H1 (cell line): ENCODE results near the gene TRMT10B. TPM values are rescaled to one million over a fixed set of nuclear protein-coding genes. Genes with fewer than 3 reads are reported as not detected.

Experiments used
- ATF2 ChIP-seq: IDR thresholded peaks from 2 replicates; pipeline ENCODE4 v1.6.1; 2012; ENCODE audit warnings: low read length, inconsistent platforms
- BACH1 ChIP-seq: IDR thresholded peaks from 2 replicates; pipeline ENCODE4 v1.6.1; 2012; ENCODE audit warnings: low read length, improper control_type of control experiment
- CHD7 ChIP-seq: fragments of 300-600 bp; sonication (generic); IDR thresholded peaks from 2 replicates; pipeline ENCODE4 v1.7.1; 2012; ENCODE audit warnings: low read length, moderate library complexity, mild to moderate bottlenecking, inconsistent platforms; ENCODE audit not compliant: insufficient replicate concordance
- CTBP2 ChIP-seq: IDR thresholded peaks from 2 replicates; pipeline ENCODE4 v1.7.0; 2011; ENCODE audit warnings: borderline replicate concordance, mild to moderate bottlenecking, moderate library complexity, mixed read lengths, low read length; ENCODE audit not compliant: insufficient read depth, insufficient read length
- GTF2F1 ChIP-seq: IDR thresholded peaks from 2 replicates; pipeline ENCODE4 v1.6.1; 2012; ENCODE audit warnings: low read depth, low read length, improper control_type of control experiment, borderline replicate concordance
- RFX5 ChIP-seq: IDR thresholded peaks from 2 replicates; pipeline ENCODE4 v1.6.1; 2011; ENCODE audit warnings: low read depth, low read length, improper control_type of control experiment, borderline replicate concordance
- RNF2 ChIP-seq: fragments of 200-900, 300-1000 bp; sonication (generic); IDR thresholded peaks from 2 replicates; pipeline ENCODE4 v1.7.1; 2016; ENCODE audit warnings: borderline replicate concordance, low read depth, mild to moderate bottlenecking, antibody characterized with exemption, low read length; ENCODE audit not compliant: poor library complexity, severe bottlenecking; ENCODE audit errors: missing control alignments
- RXRA ChIP-seq: IDR thresholded peaks from 2 replicates; pipeline ENCODE4 v1.6.1; 2011; ENCODE audit warnings: low read depth, mild to moderate bottlenecking, low read length, moderate library complexity; ENCODE audit not compliant: insufficient read depth
- SRF ChIP-seq: IDR thresholded peaks from 2 replicates; pipeline ENCODE4 v1.6.1; 2011; ENCODE audit warnings: mild to moderate bottlenecking, low read depth, low read length, moderate library complexity
- TBP ChIP-seq: IDR thresholded peaks from 2 replicates; pipeline ENCODE4 v1.6.1; 2011; ENCODE audit warnings: low read depth, low read length, improper control_type of control experiment
- polyA plus RNA-seq, 7 experiments: library from polyadenylated mRNA; depleted of rRNA in 3 of 7; stranded (reverse) in 5 of 7; unstranded in 2 of 7; fragments of >200 nt in 5 of 7; fragments of 200-250 nt in 2 of 7; gene quantifications; 1 replicate in 5 of 7; 2 replicates in 1 of 7; 4 replicates in 1 of 7; pipeline versions ENCODE4 v1.2.1 to v1.2.3, GENCODE V29; 2011 to 2013; ENCODE audit warnings: missing spikeins in 2 of 7, mixed read lengths in 2 of 7
- total RNA-seq: library from RNA; stranded (reverse); fragmentation: NEBNext Ultra II Directional; extraction: Animal tissue kit (Norgen Biotek cat#: 25700); gene quantifications from 2 replicates; pipeline ENCODE4 v1.2.1, GENCODE V29; 2021

Gene TRMT10B
- total and polyA plus RNA-seq, 2 of the 8 experiments (the other 6 are each of a cell fraction or from before 2014, with no cell fraction given) = 2.4 to 4.5 TPM

GRCh38 chr9:37710046-37710445, 43.6 kb upstream of the TRMT10B start (continued):
- TF ChIP-seq CHD7 = no peak
- TF ChIP-seq TBP = no peak
- no peak for TF ChIP-seq CTBP2
- TF ChIP-seq ATF2 = no peak
- TF ChIP-seq RXRA = no peak
- no peak for TF ChIP-seq SRF
- TF ChIP-seq RNF2 = no peak
- TF ChIP-seq RFX5 = no peak
- TF ChIP-seq GTF2F1 = no peak
- TF ChIP-seq BACH1 = no peak
